ENCODE results near the gene KIFAP3.
"Not testable (repeated sequence)": the region's sequence is repeated elsewhere in the genome, so short reads cannot be mapped to it uniquely, and the experiment has no call there.

Gene KIFAP3

GRCh38 chr1:170063109-170063826 is 11.2 kb downstream of the KIFAP3 start:
- DNase-seq = no peak

GRCh38 chr1:170061676-170062075 is 12.8 kb downstream of the KIFAP3 start:
- not testable (repeated sequence) for DNase-seq

GRCh38 chr1:170060015-170060520 is 14.4 kb downstream of the KIFAP3 start:
- DNase-seq = not testable (repeated sequence)

GRCh38 chr1:170049176-170049800 is 25.2 kb downstream of the KIFAP3 start:
- DNase-seq = no peak

GRCh38 chr1:170048515-170048914 is 26.0 kb downstream of the KIFAP3 start:
- no peak for DNase-seq

GRCh38 chr1:170044187-170044586 is 30.3 kb downstream of the KIFAP3 start:
- DNase-seq = no peak

- no peak for DNase-seq
These were observed 32.9 kb downstream of the KIFAP3 start for GRCh38 chr1:170041423-170042192.

- DNase-seq = no peak
These were observed 41.8 kb downstream of the KIFAP3 start for GRCh38 chr1:170032531-170033280.

GRCh38 chr1:170030212-170030611 is 44.3 kb downstream of the KIFAP3 start:
- DNase-seq = no peak

- DNase-seq = no peak
These were observed 46.7 kb downstream of the KIFAP3 start for GRCh38 chr1:170027760-170028159.

- no peak for DNase-seq
These were observed 53.6 kb downstream of the KIFAP3 start for GRCh38 chr1:170020859-170021258.

- no peak for DNase-seq
These were observed 57.0 kb downstream of the KIFAP3 start for GRCh38 chr1:170017478-170017877.

- no peak for DNase-seq
These were observed 61.6 kb downstream of the KIFAP3 start for GRCh38 chr1:170012920-170013319.

GRCh38 chr1:170010443-170010842 is 64.1 kb downstream of the KIFAP3 start:
- DNase-seq = no peak

- DNase-seq = no peak
These were observed 64.9 kb downstream of the KIFAP3 start for GRCh38 chr1:170009551-170009950.

GRCh38 chr1:170008745-170009144 is 65.8 kb downstream of the KIFAP3 start:
- not testable (repeated sequence) for DNase-seq

- DNase-seq = not testable (repeated sequence)
These were observed 71.1 kb downstream of the KIFAP3 start for GRCh38 chr1:170003270-170003835.

GRCh38 chr1:170001266-170001665 is 73.2 kb downstream of the KIFAP3 start:
- DNase-seq = no peak

GRCh38 chr1:169999761-170000160 is 74.7 kb downstream of the KIFAP3 start:
- DNase-seq = no peak

- DNase-seq = peak in 16 of 51 donors; percentile 0 to 40 (median 6)
These were observed 75.2 kb downstream of the KIFAP3 start for GRCh38 chr1:169999331-169999741.

- no peak for DNase-seq
These were observed 78.5 kb downstream of the KIFAP3 start for GRCh38 chr1:169995993-169996392.

All from hypothalamus (tissue), 51 donors.